Measurements from ENCODE around the gene LAMA5.

DNA sequence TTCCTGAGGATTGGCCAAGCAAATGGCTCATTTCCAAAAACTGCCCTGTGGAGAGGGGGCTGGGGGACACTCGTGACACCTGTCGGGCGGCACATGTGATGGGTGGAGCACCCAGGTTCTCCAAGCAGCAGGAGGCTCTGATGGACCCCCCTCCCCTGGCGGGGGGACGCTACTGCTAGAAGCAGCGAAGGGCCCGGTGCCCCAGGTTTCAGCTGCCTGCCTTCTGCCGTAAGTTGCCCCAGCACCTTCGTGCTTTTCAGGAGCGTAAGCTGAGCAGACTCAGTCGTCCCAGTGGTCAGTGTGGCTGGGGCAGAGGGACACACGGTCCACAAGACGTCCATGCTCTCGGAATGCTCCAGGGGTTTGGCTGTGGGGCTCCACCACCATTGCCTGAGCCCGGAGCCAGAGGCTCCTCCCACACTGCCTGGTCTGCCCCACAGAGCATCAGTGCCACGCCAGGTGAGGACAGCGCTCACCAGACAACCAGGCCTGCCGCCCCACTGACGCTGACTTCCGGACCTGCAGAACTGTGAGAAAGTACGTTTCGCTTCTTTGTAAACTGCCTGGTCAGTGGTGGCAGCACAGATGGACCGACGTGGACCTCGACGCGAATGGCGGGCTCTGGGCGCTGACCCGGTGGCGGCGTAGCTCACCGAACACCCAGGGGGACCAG, 68.4 kb downstream of the LAMA5 start:
- no peak for TF ChIP-seq EZH2 (IDR thresholded peaks at IDR 0.05)
- TF ChIP-seq, protein P1, sequence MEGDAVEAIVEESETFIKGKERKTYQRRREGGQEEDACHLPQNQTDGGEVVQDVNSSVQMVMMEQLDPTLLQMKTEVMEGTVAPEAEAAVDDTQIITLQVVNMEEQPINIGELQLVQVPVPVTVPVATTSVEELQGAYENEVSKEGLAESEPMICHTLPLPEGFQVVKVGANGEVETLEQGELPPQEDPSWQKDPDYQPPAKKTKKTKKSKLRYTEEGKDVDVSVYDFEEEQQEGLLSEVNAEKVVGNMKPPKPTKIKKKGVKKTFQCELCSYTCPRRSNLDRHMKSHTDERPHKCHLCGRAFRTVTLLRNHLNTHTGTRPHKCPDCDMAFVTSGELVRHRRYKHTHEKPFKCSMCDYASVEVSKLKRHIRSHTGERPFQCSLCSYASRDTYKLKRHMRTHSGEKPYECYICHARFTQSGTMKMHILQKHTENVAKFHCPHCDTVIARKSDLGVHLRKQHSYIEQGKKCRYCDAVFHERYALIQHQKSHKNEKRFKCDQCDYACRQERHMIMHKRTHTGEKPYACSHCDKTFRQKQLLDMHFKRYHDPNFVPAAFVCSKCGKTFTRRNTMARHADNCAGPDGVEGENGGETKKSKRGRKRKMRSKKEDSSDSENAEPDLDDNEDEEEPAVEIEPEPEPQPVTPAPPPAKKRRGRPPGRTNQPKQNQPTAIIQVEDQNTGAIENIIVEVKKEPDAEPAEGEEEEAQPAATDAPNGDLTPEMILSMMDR (IDR thresholded peaks at IDR 0.05): no peak
- TF ChIP-seq EZH2phosphoT487 (IDR thresholded peaks at IDR 0.05): no peak

All from neural progenitor cell (in vitro differentiated cells).